Glutamatergic neuron (in vitro differentiated cells): ENCODE results near the gene FHOD3. TPM values are rescaled to one million over a fixed set of nuclear protein-coding genes. Genes with fewer than 3 reads are reported as not detected.

Experiments
- DNase-seq: peaks from one replicate; pipeline ENCODE4 v3.0.0; 2022
- H3K27ac Mint-ChIP-seq: one replicate; pipeline ENCODE4 v1.8.0; 2020; ENCODE audit warnings: mild to moderate bottlenecking, mixed read lengths, inconsistent platforms; ENCODE audit not compliant: unreplicated experiment
- H3K27me3 Mint-ChIP-seq: one replicate; pipeline ENCODE4 v1.8.0; 2020; ENCODE audit warnings: mild to moderate bottlenecking, moderate library complexity, mixed read lengths, inconsistent platforms; ENCODE audit not compliant: unreplicated experiment
- H3K36me3 Mint-ChIP-seq: one replicate; pipeline ENCODE4 v1.8.0; 2020; ENCODE audit warnings: mild to moderate bottlenecking, mixed read lengths, inconsistent platforms; ENCODE audit not compliant: unreplicated experiment
- H3K4me1 Mint-ChIP-seq: one replicate; pipeline ENCODE4 v1.8.0; 2020; ENCODE audit warnings: mild to moderate bottlenecking, low read depth, mixed read lengths, inconsistent platforms; ENCODE audit not compliant: unreplicated experiment
- H3K4me3 Mint-ChIP-seq: one replicate; pipeline ENCODE4 v1.8.0; 2020; ENCODE audit warnings: mild to moderate bottlenecking, mixed read lengths, inconsistent platforms; ENCODE audit not compliant: unreplicated experiment
- H3K9me3 Mint-ChIP-seq: one replicate; pipeline ENCODE4 v1.8.0; 2020; ENCODE audit warnings: mild to moderate bottlenecking, moderate library complexity, mixed read lengths, inconsistent platforms; ENCODE audit not compliant: unreplicated experiment
- CTCF ChIP-seq: fragments of 200-600 bp; sonication (generic); IDR thresholded peaks from one replicate; pipeline ENCODE4 v1.5.0; 2021; ENCODE audit not compliant: partially characterized antibody, unreplicated experiment
- total RNA-seq: library from RNA; stranded (reverse); fragmentation: NEBNext Ultra II Directional; extraction: Animal tissue kit (Norgen Biotek cat#: 25700); gene quantifications from one replicate; pipeline ENCODE4 v1.2.1, GENCODE V29; 2021; ENCODE audit not compliant: unreplicated experiment

The FHOD3 gene
- total RNA-seq, 1 donor from 2014 or later: 21.2 TPM

- DNase-seq: no peak
- Mint-ChIP-seq H3K9me3 (peaks cover 5% of the 10 kb centered on the region), H3K27me3 (peaks cover 9% of the 10 kb centered on the region), H3K27ac (no peak overlapping the region), H3K36me3 (peaks cover 4% of the 10 kb centered on the region), H3K4me1 (peaks cover 2% of the 10 kb centered on the region), H3K4me3 (no peak overlapping the region)
- TF ChIP-seq CTCF: no peak
Measured at GRCh38 chr18:36592282-36592681, 294.8 kb downstream of the FHOD3 start.

- DNase-seq: no peak
- peaks cover 9% of the 10 kb centered on the region for H3K27me3 Mint-ChIP-seq
Measured at GRCh38 chr18:36593001-36593400, 295.5 kb downstream of the FHOD3 start.

GRCh38 chr18:36593641-36594040 lies 296.1 kb downstream of the FHOD3 start:
- Mint-ChIP-seq H3K27me3 (peaks cover 9% of the 10 kb centered on the region), H3K36me3 (peaks cover 4% of the 10 kb centered on the region), H3K4me1 (peaks cover 2% of the 10 kb centered on the region), H3K9me3 (peaks cover 5% of the 10 kb centered on the region), H3K27ac (no peak overlapping the region), H3K4me3 (no peak overlapping the region)
- no peak for TF ChIP-seq CTCF
- DNase-seq: no peak

More at GRCh38 chr18:36593001-36593400, 295.5 kb downstream of the FHOD3 start:
- peaks cover 2% of the 10 kb centered on the region for H3K4me1 Mint-ChIP-seq
- H3K27ac Mint-ChIP-seq: no peak overlapping the region
- H3K4me3 Mint-ChIP-seq: no peak overlapping the region
- no peak for TF ChIP-seq CTCF
- peaks cover 4% of the 10 kb centered on the region for H3K36me3 Mint-ChIP-seq
- peaks cover 5% of the 10 kb centered on the region for H3K9me3 Mint-ChIP-seq

- H3K36me3 Mint-ChIP-seq: peaks cover 4% of the 10 kb centered on the region
- no peak for TF ChIP-seq CTCF
- peaks cover 2% of the 10 kb centered on the region for H3K4me1 Mint-ChIP-seq
- peaks cover 5% of the 10 kb centered on the region for H3K9me3 Mint-ChIP-seq
- H3K27ac Mint-ChIP-seq: no peak overlapping the region
- no peak for DNase-seq
- no peak overlapping the region for H3K4me3 Mint-ChIP-seq
- peaks cover 9% of the 10 kb centered on the region for H3K27me3 Mint-ChIP-seq
Measured at GRCh38 chr18:36594621-36595020, 297.1 kb downstream of the FHOD3 start.

- no peak overlapping the region for H3K27ac Mint-ChIP-seq
Measured at GRCh38 chr18:36595046-36595817, 297.7 kb downstream of the FHOD3 start.

More at GRCh38 chr18:36595046-36595817, 297.7 kb downstream of the FHOD3 start:
- TF ChIP-seq CTCF: no peak
- Mint-ChIP-seq H3K4me1 (peaks cover 2% of the 10 kb centered on the region), H3K9me3 (peaks cover 5% of the 10 kb centered on the region), H3K27me3 (peaks cover 9% of the 10 kb centered on the region), H3K4me3 (no peak overlapping the region), H3K36me3 (peaks cover 4% of the 10 kb centered on the region)
- DNase-seq: no peak
